Measurements from ENCODE around the gene NAA25.
"Not testable (repeated sequence)": the region's sequence is repeated elsewhere in the genome, so short reads cannot be mapped to it uniquely, and the experiment has no call there.

Gene NAA25

DNA sequence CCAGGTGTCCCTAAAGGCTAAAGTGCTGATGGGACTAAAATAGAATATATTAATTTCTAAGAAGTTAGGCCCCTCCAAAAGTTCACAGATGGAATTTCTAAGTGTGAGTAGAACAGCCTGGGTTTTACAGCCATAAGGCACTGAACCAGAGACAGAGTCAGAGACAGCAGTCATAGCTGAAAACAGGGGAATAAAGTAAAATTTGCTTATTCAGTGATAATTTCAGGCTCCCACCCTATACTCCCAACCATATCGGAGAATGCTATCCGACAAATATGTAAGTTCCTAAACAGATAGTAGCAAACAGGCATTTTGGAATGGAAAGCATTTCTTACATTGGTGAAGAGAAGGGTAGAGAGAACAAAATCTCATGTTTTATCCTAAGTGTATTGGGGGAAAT is 45.3 kb downstream of the NAA25 start:
- H3K4me1 ChIP-seq (ENCODE audit: insufficient read depth, low read length), result no peaks in the 10 kb centered on the region
- no peak overlapping the region for H3K4me2 ChIP-seq (ENCODE audit: insufficient read depth, low read length)
- no peaks in the 10 kb centered on the region for H3K27me3 ChIP-seq (ENCODE audit: insufficient read depth, low read length, poor library complexity)
- H3K9me3 ChIP-seq (ENCODE audit: insufficient read depth, low read length, severe bottlenecking), result no peaks in the 10 kb centered on the region
- no peak overlapping the region for H2AFZ ChIP-seq (ENCODE audit: low read depth, low read length)
- H3K4me3 ChIP-seq (ENCODE audit: low read depth in 1 of 2, low read length in 2 of 2), result no peak overlapping the region
- no peaks in the 10 kb centered on the region for H3K79me2 ChIP-seq (ENCODE audit: insufficient read depth, low read length)
- DNase-seq (no peak), ATAC-seq (ENCODE audit: insufficient read depth, low read depth) (no peak)
- no peaks in the 10 kb centered on the region for H4K20me1 ChIP-seq (ENCODE audit: insufficient read depth, low read length)
- H3K9ac ChIP-seq (ENCODE audit: low read depth, low read length), result no peak overlapping the region
- TF ChIP-seq, protein P1, sequence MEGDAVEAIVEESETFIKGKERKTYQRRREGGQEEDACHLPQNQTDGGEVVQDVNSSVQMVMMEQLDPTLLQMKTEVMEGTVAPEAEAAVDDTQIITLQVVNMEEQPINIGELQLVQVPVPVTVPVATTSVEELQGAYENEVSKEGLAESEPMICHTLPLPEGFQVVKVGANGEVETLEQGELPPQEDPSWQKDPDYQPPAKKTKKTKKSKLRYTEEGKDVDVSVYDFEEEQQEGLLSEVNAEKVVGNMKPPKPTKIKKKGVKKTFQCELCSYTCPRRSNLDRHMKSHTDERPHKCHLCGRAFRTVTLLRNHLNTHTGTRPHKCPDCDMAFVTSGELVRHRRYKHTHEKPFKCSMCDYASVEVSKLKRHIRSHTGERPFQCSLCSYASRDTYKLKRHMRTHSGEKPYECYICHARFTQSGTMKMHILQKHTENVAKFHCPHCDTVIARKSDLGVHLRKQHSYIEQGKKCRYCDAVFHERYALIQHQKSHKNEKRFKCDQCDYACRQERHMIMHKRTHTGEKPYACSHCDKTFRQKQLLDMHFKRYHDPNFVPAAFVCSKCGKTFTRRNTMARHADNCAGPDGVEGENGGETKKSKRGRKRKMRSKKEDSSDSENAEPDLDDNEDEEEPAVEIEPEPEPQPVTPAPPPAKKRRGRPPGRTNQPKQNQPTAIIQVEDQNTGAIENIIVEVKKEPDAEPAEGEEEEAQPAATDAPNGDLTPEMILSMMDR (IDR thresholded peaks at IDR 0.05; ENCODE audit: borderline replicate concordance, extremely low read depth, low read length, poor library complexity, severe bottlenecking), result no peak
- TF ChIP-seq EZH2 (IDR thresholded peaks at IDR 0.05; ENCODE audit: borderline replicate concordance, low read depth, low read length, severe bottlenecking), result no peak
- H3K36me3 ChIP-seq (ENCODE audit: insufficient read depth, low read length), result peaks cover 89% of the 10 kb centered on the region
- no peak overlapping the region for H3K27ac ChIP-seq (ENCODE audit: low read length)

DNA sequence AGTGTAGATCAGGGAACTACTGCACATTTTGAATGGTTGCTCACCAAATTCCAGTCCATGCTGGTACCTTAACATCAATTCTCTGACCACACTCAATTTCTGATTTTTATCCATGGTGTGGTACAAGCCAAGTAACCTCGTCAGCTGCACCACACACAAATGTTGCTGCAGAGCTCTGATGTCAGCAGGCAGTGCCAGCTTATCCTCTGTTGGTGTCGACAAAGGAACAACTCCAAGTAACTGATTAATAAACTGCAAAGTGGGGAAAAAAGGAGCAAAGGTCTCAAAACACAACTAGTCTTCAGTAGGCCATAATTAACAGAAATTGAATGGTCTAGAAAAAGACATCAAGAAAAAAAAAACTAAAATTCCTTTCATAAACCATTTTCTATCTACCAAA is 47.4 kb downstream of the NAA25 start:
- Histone ChIP-seq H4K20me1 (ENCODE audit: insufficient read depth, low read length) (no peaks in the 10 kb centered on the region), H3K36me3 (ENCODE audit: insufficient read depth, low read length) (peaks cover 84% of the 10 kb centered on the region), H3K9me3 (ENCODE audit: insufficient read depth, low read length, severe bottlenecking) (no peaks in the 10 kb centered on the region), H3K27me3 (ENCODE audit: insufficient read depth, low read length, poor library complexity) (no peaks in the 10 kb centered on the region), H3K27ac (ENCODE audit: low read length) (no peak overlapping the region), H3K4me1 (ENCODE audit: insufficient read depth, low read length) (no peaks in the 10 kb centered on the region), H2AFZ (ENCODE audit: low read depth, low read length) (no peak overlapping the region), H3K4me3 (ENCODE audit: low read depth in 1 of 2, low read length in 2 of 2) (no peak overlapping the region), H3K79me2 (ENCODE audit: insufficient read depth, low read length) (no peaks in the 10 kb centered on the region), H3K4me2 (ENCODE audit: insufficient read depth, low read length) (no peak overlapping the region), H3K9ac (ENCODE audit: low read depth, low read length) (no peak overlapping the region)
- DNase-seq (no peak), ATAC-seq (ENCODE audit: insufficient read depth, low read depth) (no peak)
- TF ChIP-seq EZH2 (IDR thresholded peaks at IDR 0.05; ENCODE audit: borderline replicate concordance, low read depth, low read length, severe bottlenecking), result no peak
- TF ChIP-seq, protein P1 (IDR thresholded peaks at IDR 0.05; ENCODE audit: borderline replicate concordance, extremely low read depth, low read length, poor library complexity, severe bottlenecking), result no peak

DNA sequence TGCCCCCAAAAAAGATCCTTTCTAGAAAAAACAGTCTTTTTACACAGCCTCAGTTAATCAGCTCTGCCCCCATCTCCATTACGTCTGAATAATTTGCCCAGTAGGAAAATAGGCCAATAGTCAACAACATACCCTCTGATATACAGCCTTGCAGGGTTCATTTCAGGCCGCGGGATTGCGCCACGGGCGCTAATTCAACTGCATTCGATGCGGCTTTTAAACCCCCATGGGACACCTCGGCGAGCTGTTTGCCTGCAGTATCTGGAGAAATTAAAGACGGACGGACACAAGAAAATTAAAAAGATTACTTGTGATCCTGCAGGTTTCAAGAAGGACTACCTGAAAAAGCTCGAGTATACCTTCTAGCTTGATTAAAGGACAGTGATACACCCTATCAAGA is 59.2 kb downstream of the NAA25 start:
- Histone ChIP-seq H3K4me2 (ENCODE audit: insufficient read depth, low read length) (no peak overlapping the region), H2AFZ (ENCODE audit: low read depth, low read length) (no peak overlapping the region), H3K79me2 (ENCODE audit: insufficient read depth, low read length) (0 out of 2 replicates have a peak, but pooled peaks cover 2% of the 10 kb centered on the region), H3K4me1 (ENCODE audit: insufficient read depth, low read length) (no peaks in the 10 kb centered on the region), H3K36me3 (ENCODE audit: insufficient read depth, low read length) (peaks cover 97% of the 10 kb centered on the region), H4K20me1 (ENCODE audit: insufficient read depth, low read length) (peaks cover 3% of the 10 kb centered on the region; the same call in 1 of the 2 replicates), H3K9me3 (ENCODE audit: insufficient read depth, low read length, severe bottlenecking) (no peaks in the 10 kb centered on the region), H3K27me3 (ENCODE audit: insufficient read depth, low read length, poor library complexity) (no peaks in the 10 kb centered on the region), H3K9ac (ENCODE audit: low read depth, low read length) (no peak overlapping the region), H3K4me3 (ENCODE audit: low read depth in 1 of 2, low read length in 2 of 2) (no peak overlapping the region), H3K27ac (ENCODE audit: low read length) (no peak overlapping the region)
- DNase-seq, result no peak
- TF ChIP-seq, protein P1 (IDR thresholded peaks at IDR 0.05; ENCODE audit: borderline replicate concordance, extremely low read depth, low read length, poor library complexity, severe bottlenecking), result no peak
- TF ChIP-seq EZH2 (IDR thresholded peaks at IDR 0.05; ENCODE audit: borderline replicate concordance, low read depth, low read length, severe bottlenecking), result no peak
- ATAC-seq (ENCODE audit: insufficient read depth, low read depth), result no peak

DNA sequence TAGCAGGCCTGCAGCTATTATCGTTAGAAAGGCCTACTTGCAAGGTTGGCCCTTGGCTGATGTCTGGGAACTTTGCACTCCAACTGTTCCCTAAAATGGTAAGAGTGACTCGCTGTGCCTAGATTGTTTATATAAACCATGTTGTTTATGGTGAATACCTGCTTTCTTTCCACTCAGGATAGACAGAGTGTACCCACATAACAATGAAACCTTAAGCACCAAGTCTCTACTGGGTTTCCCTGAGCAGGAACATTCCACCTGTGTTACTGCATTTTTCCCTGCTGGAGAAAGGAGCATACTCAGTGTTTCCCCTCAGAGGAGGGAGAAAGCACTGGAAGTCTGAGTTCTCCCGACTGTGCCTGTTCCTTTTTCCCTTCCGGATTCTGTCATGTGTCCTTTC is 62.6 kb downstream of the NAA25 start:
- Histone ChIP-seq H3K36me3 (ENCODE audit: insufficient read depth, low read length) (peaks cover 93% of the 10 kb centered on the region), H2AFZ (ENCODE audit: low read depth, low read length) (no peak overlapping the region), H3K9me3 (ENCODE audit: insufficient read depth, low read length, severe bottlenecking) (no peaks in the 10 kb centered on the region), H3K9ac (ENCODE audit: low read depth, low read length) (no peak overlapping the region), H3K4me3 (ENCODE audit: low read depth in 1 of 2, low read length in 2 of 2) (no peak overlapping the region), H3K4me2 (ENCODE audit: insufficient read depth, low read length) (no peak overlapping the region), H3K27me3 (ENCODE audit: insufficient read depth, low read length, poor library complexity) (no peaks in the 10 kb centered on the region), H3K4me1 (ENCODE audit: insufficient read depth, low read length) (no peaks in the 10 kb centered on the region), H3K27ac (ENCODE audit: low read length) (no peak overlapping the region), H4K20me1 (ENCODE audit: insufficient read depth, low read length) (peaks cover 3% of the 10 kb centered on the region; the same call in 1 of the 2 replicates), H3K79me2 (ENCODE audit: insufficient read depth, low read length) (no peaks in the 10 kb centered on the region)
- ATAC-seq (ENCODE audit: insufficient read depth, low read depth) (no peak), DNase-seq (no peak)
- TF ChIP-seq, protein P1 (IDR thresholded peaks at IDR 0.05; ENCODE audit: borderline replicate concordance, extremely low read depth, low read length, poor library complexity, severe bottlenecking), result no peak

DNA sequence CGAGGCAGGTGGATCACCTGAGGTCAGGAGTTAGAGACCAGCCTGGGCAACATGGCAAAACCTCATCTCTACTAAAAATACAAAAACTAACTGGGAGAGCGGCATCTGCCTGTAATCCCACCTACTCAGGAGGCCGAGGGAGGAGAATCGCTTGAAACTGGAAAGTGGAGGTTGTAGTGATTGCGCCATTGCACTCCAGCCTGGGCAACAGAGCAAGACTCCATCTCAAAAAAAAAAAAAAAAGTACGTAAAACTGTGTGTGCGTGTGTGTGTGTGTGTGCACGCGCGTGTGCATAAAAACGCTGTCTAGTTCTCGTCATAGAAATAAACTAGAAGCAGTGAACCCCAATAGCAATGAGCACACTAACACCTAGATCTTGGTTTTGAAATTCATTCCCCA is 72.0 kb downstream of the NAA25 start:
- H3K79me2 ChIP-seq (ENCODE audit: insufficient read depth, low read length); H4K20me1 ChIP-seq (ENCODE audit: insufficient read depth, low read length); H2AFZ ChIP-seq (ENCODE audit: low read depth, low read length); ATAC-seq (ENCODE audit: insufficient read depth, low read depth); H3K4me2 ChIP-seq (ENCODE audit: insufficient read depth, low read length); H3K9me3 ChIP-seq (ENCODE audit: insufficient read depth, low read length, severe bottlenecking); H3K9ac ChIP-seq (ENCODE audit: low read depth, low read length); H3K27me3 ChIP-seq (ENCODE audit: insufficient read depth, low read length, poor library complexity); H3K4me3 ChIP-seq (ENCODE audit: low read depth in 1 of 2, low read length in 2 of 2); H3K27ac ChIP-seq (ENCODE audit: low read length); DNase-seq; H3K4me1 ChIP-seq (ENCODE audit: insufficient read depth, low read length): not testable (repeated sequence)
- H3K36me3 ChIP-seq (ENCODE audit: insufficient read depth, low read length), result peaks cover 90% of the 10 kb centered on the region

Data from DND-41 (cell line).